ENCODE results near the gene ETV6. TPM values are rescaled to one million over a fixed set of nuclear protein-coding genes. Genes with fewer than 3 reads are reported as not detected.

The ETV6 gene
- total and polyA plus RNA-seq, 9 of the 15 experiments (the other 6 are each of a cell fraction or from before 2014, with no cell fraction given) = 0.81 to 12.7 (median 4.1) TPM

DNA sequence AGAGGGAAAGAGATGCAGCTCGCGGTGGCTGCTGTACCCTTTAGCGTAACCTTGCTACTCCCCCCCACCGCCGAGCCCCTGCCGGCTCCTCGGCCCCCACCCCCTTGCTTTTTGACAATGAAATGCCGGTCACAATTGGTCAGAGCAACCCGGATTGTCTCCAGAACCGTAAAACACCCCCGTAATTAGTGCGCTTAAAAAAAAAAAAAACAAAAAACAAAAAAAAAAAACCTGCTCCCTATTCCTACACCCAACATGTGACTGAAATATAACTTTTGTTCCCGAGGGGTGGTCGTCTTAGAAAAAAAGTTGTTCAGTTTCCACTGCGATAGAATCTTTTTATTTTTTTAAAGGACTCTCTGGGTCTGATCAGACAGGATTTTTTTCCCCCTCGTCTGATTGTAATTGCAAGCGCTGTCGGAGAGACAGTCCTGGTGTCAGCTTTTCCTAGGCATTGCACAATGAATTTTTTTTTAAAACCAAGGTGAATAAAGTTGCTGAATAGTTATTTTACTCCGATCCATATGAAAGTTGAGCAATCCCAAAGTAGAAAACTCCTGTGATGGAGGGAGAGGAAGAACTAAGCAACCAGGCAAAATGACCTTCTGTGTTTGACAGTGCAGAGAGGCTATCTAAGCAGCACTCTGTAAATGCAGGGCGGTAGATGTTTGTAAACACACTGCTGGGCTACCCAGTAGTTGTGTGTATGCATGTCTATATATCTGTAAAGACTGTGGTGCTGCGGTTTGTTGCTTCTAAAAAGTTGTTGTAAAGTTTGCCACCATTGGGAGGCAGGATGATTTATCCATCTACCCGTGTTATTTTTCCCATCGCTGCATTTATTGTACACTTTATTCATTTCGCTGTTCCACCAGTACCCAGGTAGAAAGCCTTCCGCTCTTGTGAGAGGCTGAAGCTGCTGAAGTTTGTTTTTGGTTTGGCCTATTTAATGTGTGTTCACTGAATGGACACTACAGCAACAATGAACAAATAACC, 1.1 kb downstream of the ETV6 start (continued):
- TF ChIP-seq ZNF316 (IDR thresholded peaks at IDR 0.05) = 0 out of 2 replicates have a peak, but pooled peaks have one; percentile 20

DNA sequence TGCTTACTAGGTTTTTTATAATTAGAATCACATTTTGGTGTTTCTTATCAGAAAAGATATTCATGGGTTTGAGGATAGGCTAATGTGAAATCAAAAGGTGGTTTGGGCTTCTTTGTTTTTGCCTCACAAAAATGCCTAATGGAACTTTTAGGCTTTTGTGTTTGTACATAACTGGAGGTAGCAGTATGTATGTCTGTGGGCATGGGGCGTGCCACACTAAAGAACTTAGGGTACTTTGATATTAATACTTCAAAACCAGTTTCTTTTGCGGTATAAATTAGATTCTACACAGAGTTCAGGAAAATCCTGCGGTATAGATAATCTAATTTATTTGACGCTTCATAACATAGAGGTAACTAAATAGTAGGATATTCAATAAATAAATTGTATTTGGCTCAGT, 1.9 kb downstream of the ETV6 start:
- H3K9me3 ChIP-seq (replicated peaks; ENCODE audit: control insufficient read depth, insufficient read depth, low read depth, low read length) = no peaks in the 10 kb centered on the region; the same call in 1 of the 2 replicates
- H4K20me1 ChIP-seq (replicated peaks; ENCODE audit: control insufficient read depth, insufficient read depth, low read length) = no peaks in the 10 kb centered on the region
- in situ Hi-C loops (cut with MboI) = no loop called here
- CTCF ChIA-PET (ENCODE audit: low intra/inter-chr PET ratio) = no interaction called here
- peaks cover 54% of the 10 kb centered on the region for H3K79me2 ChIP-seq (ENCODE audit: control insufficient read depth, insufficient read depth, low read length)
- peak overlapping the region; percentile 79 for H3K4me2 ChIP-seq (ENCODE audit: insufficient read depth, low read length)
- TF ChIP-seq RFX7 (CRISPR knock-in tag; IDR thresholded peaks at IDR 0.05) (no peak), FUS (optimal IDR thresholded peaks at IDR 0.05; ENCODE audit: low read depth, low read length) (no peak), NCOA2 (IDR thresholded peaks at IDR 0.05; ENCODE audit: partially characterized antibody in 2 of 2) (no peak)
- intact Hi-C loops (cut with micrococcal nuclease) = loop anchor here (5.0 kb wide), 1 partner anchor 146 kb away; no protein-coding TSS in a partner anchor
- H3K9me1 ChIP-seq (ENCODE audit: control insufficient read depth, insufficient read depth, low read length) = no peaks in the 10 kb centered on the region
- 17% methylated on average over 4 of the region's 4 CpGs for WGBS (ENCODE audit: insufficient coverage, low coverage, missing lambda C conversion rate)
- no TSS peak for BruUV-seq (replicated peaks)
- peak overlapping the region; percentile 99; the same call in 2 of the 3 replicates for H3K27ac ChIP-seq (ENCODE audit: extremely low read depth, low read depth, low read length)
- DNase-seq (ENCODE audit: extremely low read depth in 1 of 4, low spot score in 3 of 4) (no peak), ATAC-seq (no peak), FAIRE-seq (no peak)
- POLR2A ChIA-PET = no interaction called here
- H2AFZ ChIP-seq (ENCODE audit: low read depth, low read length) = peak overlapping the region; percentile 71
- H3K4me3 ChIP-seq = peak overlapping the region; percentile 77
- H3K36me3 ChIP-seq (ENCODE audit: control insufficient read depth, insufficient read depth, low read length) = no peaks in the 10 kb centered on the region
- H3K9ac ChIP-seq (ENCODE audit: insufficient read depth in 1 of 2, low read depth in 2 of 2, low read length in 2 of 2) = peak overlapping the region in 1 of 2 experiments; percentile 82; a peak in 2 of 4 replicates
- H3K27me3 ChIP-seq (ENCODE audit: control insufficient read depth in 2 of 2, insufficient read depth in 2 of 2, low read length in 2 of 2) = no peaks in the 10 kb centered on the region
- H3K4me1 ChIP-seq (replicated peaks in 1 of 2; ENCODE audit: control insufficient read depth in 2 of 2, insufficient read depth in 2 of 2, low read length in 2 of 2) = peaks cover 0 to 5% of the 10 kb centered on the region in 2 experiments; a peak in 3 of 5 replicates
